SK-N-SH (cell line): ENCODE results near the gene RSAD2. TPM values are rescaled to one million over a fixed set of nuclear protein-coding genes. Genes with fewer than 3 reads are reported as not detected.

ENCODE experiments used
- CTCF ChIA-PET: fragments of 300-600, 350-600 bp; formaldehyde crosslinking; extraction: SDS; loops from one replicate; lab custom pipeline; 2021; lab: Yijun Ruan, JAX
- POLR2A ChIA-PET: fragments of 350-600 bp; sonication (Branson Sonifier 250); formaldehyde crosslinking; extraction: SDS; loops from one replicate; lab custom pipeline; 2020; ENCODE audit warnings: antibody characterized with exemption, inconsistent platforms; lab: Yijun Ruan, JAX
- DNase-seq: peaks from one replicate; pipeline ENCODE4 v3.0.0; 2012
- H2AFZ ChIP-seq: fragments of 200-600 bp; sonication (generic); 2 replicates; pipeline ENCODE4 v1.8.1; 2016; ENCODE audit warnings: antibody characterized with exemption, mild to moderate bottlenecking, low read depth
- H3F3A ChIP-seq: fragments of 200-600 bp; sonication (generic); replicated peaks from 2 replicates; pipeline ENCODE3; 2016; ENCODE audit warnings: antibody characterized with exemption, mild to moderate bottlenecking; ENCODE audit not compliant: insufficient read depth
- H3K27ac ChIP-seq, 2 experiments: fragments of 200-500 bp in 1 of 2; fragments of 200-600 bp in 1 of 2; sonication (Bioruptor generic) in 1 of 2; sonication (generic), shearing (Covaris generic) in 1 of 2; 2 replicates each; pipeline versions ENCODE4 v1.5.1 to v1.6.1; 2014 to 2016; ENCODE audit warnings: low read depth in 2 of 2, inconsistent platforms in 1 of 2, low read length in 1 of 2, mild to moderate bottlenecking in 1 of 2, mixed read lengths in 1 of 2
- H3K27me3 ChIP-seq: fragments of 200-600 bp; sonication (generic), shearing (Covaris generic); 2 replicates; pipeline ENCODE4 v1.6.1; 2016; ENCODE audit warnings: mixed run types; ENCODE audit not compliant: insufficient read depth
- H3K36me3 ChIP-seq, 2 experiments: fragments of 200-500 bp in 1 of 2; fragments of 200-600 bp in 1 of 2; sonication (Bioruptor generic) in 1 of 2; sonication (generic) in 1 of 2; replicated peaks in 1 of 2; 2 replicates each; pipeline versions ENCODE3 to v1.5.1; 2014 to 2016; ENCODE audit warnings: low read length in 1 of 2, mild to moderate bottlenecking in 1 of 2; ENCODE audit not compliant: insufficient read depth in 2 of 2, control insufficient read depth in 1 of 2
- H3K4me1 ChIP-seq, 2 experiments: fragments of 200-500 bp in 1 of 2; fragments of 200-600 bp in 1 of 2; sonication (Bioruptor generic) in 1 of 2; sonication (generic), shearing (Covaris generic) in 1 of 2; 2 replicates each; pipeline versions ENCODE4 v1.5.1 to v1.6.1; 2014 to 2016; ENCODE audit warnings: low read depth in 1 of 2, low read length in 1 of 2, mixed run types in 1 of 2; ENCODE audit not compliant: insufficient read depth in 2 of 2, control insufficient read depth in 1 of 2
- H3K4me2 ChIP-seq: fragments of 200-600 bp; sonication (generic), shearing (Covaris generic); 2 replicates; pipeline ENCODE4 v1.6.1; 2017; ENCODE audit warnings: mixed run types
- H3K4me3 ChIP-seq, 2 experiments: fragments of 200-500 bp in 1 of 2; fragments of 200-600 bp in 1 of 2; sonication (Bioruptor generic) in 1 of 2; sonication (generic), shearing (Covaris generic) in 1 of 2; 2 replicates each; pipeline versions ENCODE4 v1.5.1 to v1.8.1; 2014 to 2016; ENCODE audit warnings: low read depth in 2 of 2, inconsistent platforms in 1 of 2, low read length in 1 of 2, mild to moderate bottlenecking in 1 of 2, mixed read lengths in 1 of 2, moderate library complexity in 1 of 2
- H3K79me2 ChIP-seq: fragments of 200-600 bp; sonication (generic); 2 replicates; pipeline ENCODE4 v1.8.1; 2017; ENCODE audit warnings: mild to moderate bottlenecking; ENCODE audit not compliant: insufficient read depth
- H3K9ac ChIP-seq: fragments of 200-600 bp; sonication (generic); 2 replicates; pipeline ENCODE4 v1.6.1; 2017; ENCODE audit warnings: mixed run types
- H3K9me2 ChIP-seq: fragments of 200-600 bp; sonication (generic); 2 replicates; pipeline ENCODE4 v1.6.1; 2017; ENCODE audit warnings: mixed run types
- H3K9me3 ChIP-seq: fragments of 200-600 bp; sonication (generic); 2 replicates; pipeline ENCODE4 v1.6.1; 2017; ENCODE audit warnings: mixed run types, mild to moderate bottlenecking, moderate library complexity
- H4K20me1 ChIP-seq: fragments of 200-600 bp; sonication (generic); 2 replicates; pipeline ENCODE4 v1.6.1; 2017; ENCODE audit warnings: mild to moderate bottlenecking, mixed run types; ENCODE audit not compliant: insufficient read depth
- CHD2 ChIP-seq: fragments of 150-350 bp; IDR thresholded peaks from 2 replicates; pipeline ENCODE4 v1.6.1; 2018; ENCODE audit warnings: low read length; ENCODE audit not compliant: partially characterized antibody
- ELF1 ChIP-seq: IDR thresholded peaks from 2 replicates; pipeline ENCODE4 v1.4.0; 2012
- EZH2phosphoT487 ChIP-seq: fragments of 200-600 bp; sonication (generic); IDR thresholded peaks from 2 replicates; pipeline ENCODE4 v1.6.1; 2017; ENCODE audit warnings: low read depth, mixed run types, mild to moderate bottlenecking, antibody characterized with exemption, moderate library complexity, borderline replicate concordance
- FOXM1 ChIP-seq: IDR thresholded peaks from 2 replicates; pipeline ENCODE4 v1.4.0; 2012; ENCODE audit warnings: low read depth, mild to moderate bottlenecking
- JUND ChIP-seq: IDR thresholded peaks from 2 replicates; pipeline ENCODE4 v1.4.0; 2012
- MXI1 ChIP-seq: IDR thresholded peaks from 2 replicates; pipeline ENCODE4 v1.6.1; 2012; ENCODE audit warnings: mild to moderate bottlenecking, low read depth, low read length, improper control_type of control experiment
- NRF1 ChIP-seq: IDR thresholded peaks from 2 replicates; pipeline ENCODE4 v1.6.1; 2012; ENCODE audit warnings: low read depth, mild to moderate bottlenecking, low read length
- RAD21 ChIP-seq: IDR thresholded peaks from 2 replicates; pipeline ENCODE4 v1.6.1; 2012; ENCODE audit warnings: mild to moderate bottlenecking, low read length
- RFX5 ChIP-seq: IDR thresholded peaks from 2 replicates; pipeline ENCODE4 v1.6.1; 2012; ENCODE audit warnings: mild to moderate bottlenecking, improper control_type of control experiment, low read length
- SIN3A ChIP-seq: IDR thresholded peaks from 2 replicates; pipeline ENCODE4 v1.6.1; 2012; ENCODE audit warnings: low read depth, mild to moderate bottlenecking, low read length, moderate library complexity, borderline replicate concordance
- SMC3 ChIP-seq: IDR thresholded peaks from 2 replicates; pipeline ENCODE4 v1.6.1; 2012; ENCODE audit warnings: low read depth, low read length, improper control_type of control experiment
- TAF1 ChIP-seq: IDR thresholded peaks from 2 replicates; pipeline ENCODE4 v1.6.1; 2012; ENCODE audit warnings: low read depth, mild to moderate bottlenecking, low read length, moderate library complexity, borderline replicate concordance
- USF2 ChIP-seq: fragments of 150-350 bp; IDR thresholded peaks from 2 replicates; pipeline ENCODE4 v1.6.1; 2017; ENCODE audit warnings: antibody characterized with exemption, low read length, low read depth, borderline replicate concordance
- WGBS: methylation state at CpG from one replicate; pipeline ENCODE4 v1.1.6; 2017; ENCODE audit warnings: low lambda C conversion rate; 5-methylcytosine and 5-hydroxymethylcytosine counted together
- polyA plus RNA-seq, 3 experiments: library from polyadenylated mRNA; depleted of rRNA; stranded (reverse); fragments of >200 nt; gene quantifications; 2 replicates each; pipeline ENCODE4 v1.2.3, GENCODE V29; 2012
- TF ChIP-seq, protein P1 (sequence below): IDR thresholded peaks from 2 replicates; pipeline ENCODE4 v1.4.0; 2012; ENCODE audit warnings: low read depth
- TF ChIP-seq, protein P2 (sequence below): IDR thresholded peaks from 2 replicates; pipeline ENCODE4 v1.4.0; 2012; ENCODE audit warnings: low read depth, borderline replicate concordance

RSAD2 gene
- polyA plus RNA-seq, 1 of the 3 experiments (the other 2 are of a cell fraction): 0.35 TPM

- ChIA-PET POLR2A (no interaction called here), CTCF (interaction anchor here (1.0 kb wide), 2 partner anchors 28 to 82 kb away, joined by 3 to 5 read pairs; partner anchors contain the start of gene RNF144A)
- 98% methylated on average over 9 of the region's 9 CpGs for WGBS
- Histone ChIP-seq H3K9me3 (no peaks in the 10 kb centered on the region), H4K20me1 (peaks cover 2% of the 10 kb centered on the region; the same call in 1 of the 2 replicates), H3K4me2 (no peak overlapping the region), H3K9ac (no peak overlapping the region), H3K36me3 (peaks cover 3 to 44% of the 10 kb centered on the region in 2 experiments), H3K27me3 (no peaks in the 10 kb centered on the region), H3K79me2 (peaks cover 4% of the 10 kb centered on the region; the same call in 1 of the 2 replicates), H3K27ac (peak overlapping the region in 1 of 2 experiments; percentile 77; a peak in 1 of 4 replicates), H3K4me3 (no peak overlapping the region), H3K9me2 (no peaks in the 10 kb centered on the region), H3F3A (peaks cover 5% of the 10 kb centered on the region), H3K4me1 (peaks cover 0 to 16% of the 10 kb centered on the region in 2 experiments; a peak in 3 of 4 replicates), H2AFZ (no peak overlapping the region)
- no peak for TF ChIP-seq EZH2phosphoT487
- TF ChIP-seq, protein P1, sequence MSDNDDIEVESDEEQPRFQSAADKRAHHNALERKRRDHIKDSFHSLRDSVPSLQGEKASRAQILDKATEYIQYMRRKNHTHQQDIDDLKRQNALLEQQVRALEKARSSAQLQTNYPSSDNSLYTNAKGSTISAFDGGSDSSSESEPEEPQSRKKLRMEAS: no peak
- TF ChIP-seq ELF1: no peak
- TF ChIP-seq FOXM1: no peak
- TF ChIP-seq TAF1: no peak
- no peak for TF ChIP-seq SMC3
- no peak for DNase-seq
These were observed 67.7 kb downstream of the RSAD2 start for GRCh38 chr2:6945087-6945813.

DNA sequence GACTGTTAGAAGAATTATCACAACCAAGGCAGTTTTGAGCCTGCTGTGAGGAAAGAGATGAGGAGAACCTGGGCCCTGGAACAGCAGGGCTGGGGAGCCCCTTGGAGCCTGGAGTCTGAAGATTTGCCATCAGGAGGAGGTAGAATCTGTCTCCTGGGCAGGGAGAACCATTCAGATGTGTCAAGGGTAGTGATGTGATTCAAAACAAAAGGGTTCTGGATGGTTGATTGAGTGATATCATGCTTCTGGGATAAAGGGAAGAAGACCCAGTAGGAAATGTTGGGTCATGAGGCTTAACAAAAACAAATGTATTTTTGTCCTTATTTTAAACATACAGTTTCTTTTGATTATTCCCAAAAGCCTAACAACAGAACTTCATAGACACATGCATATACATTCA, 68.2 kb downstream of the RSAD2 start:
- CTCF ChIA-PET: interaction anchor here (1.0 to 1.7 kb wide), 3 partner anchors 10 to 81 kb away, joined by 3 to 5 read pairs (median 4); partner anchors contain the start of gene RNF144A
- peaks cover 5% of the 10 kb centered on the region for H3F3A ChIP-seq
- H3K4me3 ChIP-seq: no peak overlapping the region
- H3K9ac ChIP-seq: no peak overlapping the region
- H3K36me3 ChIP-seq: peaks cover 3 to 43% of the 10 kb centered on the region in 2 experiments
- H4K20me1 ChIP-seq: peaks cover 2% of the 10 kb centered on the region; the same call in 1 of the 2 replicates
- no peaks in the 10 kb centered on the region for H3K9me3 ChIP-seq
- H3K4me1 ChIP-seq: peaks cover 0 to 11% of the 10 kb centered on the region in 2 experiments; a peak in 3 of 4 replicates
- H3K27ac ChIP-seq: peak overlapping the region in 1 of 2 experiments; percentile 77; a peak in 1 of 4 replicates
- no peak overlapping the region for H2AFZ ChIP-seq
- POLR2A ChIA-PET: no interaction called here
- peaks cover 4% of the 10 kb centered on the region; the same call in 1 of the 2 replicates for H3K79me2 ChIP-seq
- DNase-seq: no peak
- no peaks in the 10 kb centered on the region for H3K9me2 ChIP-seq
- no peak overlapping the region for H3K4me2 ChIP-seq
- TF ChIP-seq EZH2phosphoT487: no peak
- no peak for TF ChIP-seq RAD21
- TF ChIP-seq RFX5: no peak
- no peak for TF ChIP-seq USF2
- TF ChIP-seq JUND: no peak
- TF ChIP-seq MXI1: no peak
- TF ChIP-seq, protein P2, sequence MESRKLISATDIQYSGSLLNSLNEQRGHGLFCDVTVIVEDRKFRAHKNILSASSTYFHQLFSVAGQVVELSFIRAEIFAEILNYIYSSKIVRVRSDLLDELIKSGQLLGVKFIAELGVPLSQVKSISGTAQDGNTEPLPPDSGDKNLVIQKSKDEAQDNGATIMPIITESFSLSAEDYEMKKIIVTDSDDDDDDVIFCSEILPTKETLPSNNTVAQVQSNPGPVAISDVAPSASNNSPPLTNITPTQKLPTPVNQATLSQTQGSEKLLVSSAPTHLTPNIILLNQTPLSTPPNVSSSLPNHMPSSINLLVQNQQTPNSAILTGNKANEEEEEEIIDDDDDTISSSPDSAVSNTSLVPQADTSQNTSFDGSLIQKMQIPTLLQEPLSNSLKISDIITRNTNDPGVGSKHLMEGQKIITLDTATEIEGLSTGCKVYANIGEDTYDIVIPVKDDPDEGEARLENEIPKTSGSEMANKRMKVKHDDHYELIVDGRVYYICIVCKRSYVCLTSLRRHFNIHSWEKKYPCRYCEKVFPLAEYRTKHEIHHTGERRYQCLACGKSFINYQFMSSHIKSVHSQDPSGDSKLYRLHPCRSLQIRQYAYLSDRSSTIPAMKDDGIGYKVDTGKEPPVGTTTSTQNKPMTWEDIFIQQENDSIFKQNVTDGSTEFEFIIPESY: no peak
- TF ChIP-seq SIN3A: no peak
- no peak for TF ChIP-seq NRF1
- TF ChIP-seq CHD2: no peak
- TF ChIP-seq, all 33 proteins: peak for 0
- H3K27me3 ChIP-seq: no peaks in the 10 kb centered on the region
